OCI-LY3 (cell line): Measurements from ENCODE around the gene ARL6.
"Not testable (repeated sequence)": the region's sequence is repeated elsewhere in the genome, so short reads cannot be mapped to it uniquely, and the experiment has no call there.

Experiments
- H2AFZ ChIP-seq: fragments of 200-600, 300-600 bp; shearing (Covaris generic); 2 replicates; pipeline ENCODE4 v1.6.0; 2014; ENCODE audit warnings: antibody characterized with exemption, low read depth, low read length
- H3K27ac ChIP-seq: fragments of 200-600, 300-600 bp; sonication (generic); 2 replicates; pipeline ENCODE4 v1.5.1; 2014; ENCODE audit warnings: mild to moderate bottlenecking, low read length, moderate library complexity, mixed read lengths
- H3K27me3 ChIP-seq: fragments of 200-600, 300-600 bp; sonication (generic); 2 replicates; pipeline ENCODE4 v1.6.1; 2014; ENCODE audit warnings: low read depth, low read length, mixed read lengths
- H3K36me3 ChIP-seq: fragments of 200-600, 300-600 bp; sonication (generic); replicated peaks from 2 replicates; pipeline ENCODE3; 2014; ENCODE audit warnings: low read depth, low read length, mixed read lengths
- H3K4me1 ChIP-seq: fragments of 300-600, 200-600 bp; sonication (generic); 2 replicates; pipeline ENCODE4 v1.6.1; 2014; ENCODE audit warnings: low read length, mixed read lengths
- H3K4me2 ChIP-seq: fragments of 200-600, 300-600 bp; sonication (generic); 2 replicates; pipeline ENCODE4 v1.6.1; 2014; ENCODE audit warnings: low read length, mixed read lengths
- H3K4me3 ChIP-seq: fragments of 300-600, 200-600 bp; sonication (generic); 2 replicates; pipeline ENCODE4 v1.5.1; 2014; ENCODE audit warnings: antibody characterized with exemption, mild to moderate bottlenecking, low read length, moderate library complexity
- H3K79me2 ChIP-seq: fragments of 300-600, 200-600 bp; shearing (Covaris generic); 2 replicates; pipeline ENCODE4 v1.6.1; 2014; ENCODE audit warnings: mild to moderate bottlenecking, low read length, mixed read lengths
- H3K9ac ChIP-seq: fragments of 300-600, 200-600 bp; shearing (Covaris generic); 2 replicates; pipeline ENCODE4 v1.6.0; 2014; ENCODE audit warnings: mild to moderate bottlenecking, low read length, moderate library complexity
- H3K9me3 ChIP-seq: fragments of 200-600, 300-600 bp; shearing (Covaris generic); 2 replicates; pipeline ENCODE4 v1.6.1; 2014; ENCODE audit warnings: low read length, mixed read lengths; ENCODE audit not compliant: insufficient read depth
- H4K20me1 ChIP-seq: fragments of 200-600, 300-600 bp; sonication (generic); 2 replicates; pipeline ENCODE4 v1.6.1; 2016; ENCODE audit warnings: low read length, mixed read lengths; ENCODE audit not compliant: insufficient read depth
- EZH2phosphoT487 ChIP-seq: fragments of 200-600 bp; shearing (Covaris generic); IDR thresholded peaks from 2 replicates; pipeline ENCODE4 v1.6.1; 2018; ENCODE audit warnings: antibody characterized with exemption, mixed run types, low read depth
- TF ChIP-seq, protein P1 (sequence below): fragments of 200-600, 300-600 bp; sonication (generic); IDR thresholded peaks from 2 replicates; pipeline ENCODE4 v1.5.1; 2014; ENCODE audit warnings: antibody characterized with exemption, low read length, low read depth

The ARL6 gene

DNA sequence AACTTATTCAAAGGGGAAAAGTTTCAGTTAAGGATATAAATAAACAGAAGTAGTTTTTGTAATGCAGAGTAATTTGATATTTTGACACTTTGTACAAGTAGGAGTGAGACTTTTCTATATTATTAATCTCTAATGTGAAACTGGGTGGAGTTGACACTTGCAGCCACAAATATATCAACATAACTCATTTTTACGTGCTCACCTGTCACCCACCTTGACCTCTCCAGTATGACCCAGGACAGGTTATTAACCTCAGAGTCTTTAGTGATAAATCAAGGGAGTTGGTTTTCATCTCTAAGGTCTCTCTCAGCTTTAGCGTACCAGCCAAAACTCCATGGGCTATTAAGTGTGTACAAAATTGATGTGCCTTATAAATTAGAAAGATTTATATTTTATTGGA is 64.6 kb downstream of the ARL6 start:
- Histone ChIP-seq H3K4me3 (no peak overlapping the region), H3K4me1 (no peaks in the 10 kb centered on the region), H3K27me3 (no peaks in the 10 kb centered on the region), H3K27ac (no peak overlapping the region), H2AFZ (no peak overlapping the region), H3K9ac (no peak overlapping the region), H4K20me1 (no peaks in the 10 kb centered on the region; the same call in none of the 2 replicates), H3K36me3 (no peaks in the 10 kb centered on the region), H3K4me2 (no peak overlapping the region), H3K9me3 (no peaks in the 10 kb centered on the region), H3K79me2 (no peaks in the 10 kb centered on the region)
- TF ChIP-seq EZH2phosphoT487, result no peak
- TF ChIP-seq, protein P1, sequence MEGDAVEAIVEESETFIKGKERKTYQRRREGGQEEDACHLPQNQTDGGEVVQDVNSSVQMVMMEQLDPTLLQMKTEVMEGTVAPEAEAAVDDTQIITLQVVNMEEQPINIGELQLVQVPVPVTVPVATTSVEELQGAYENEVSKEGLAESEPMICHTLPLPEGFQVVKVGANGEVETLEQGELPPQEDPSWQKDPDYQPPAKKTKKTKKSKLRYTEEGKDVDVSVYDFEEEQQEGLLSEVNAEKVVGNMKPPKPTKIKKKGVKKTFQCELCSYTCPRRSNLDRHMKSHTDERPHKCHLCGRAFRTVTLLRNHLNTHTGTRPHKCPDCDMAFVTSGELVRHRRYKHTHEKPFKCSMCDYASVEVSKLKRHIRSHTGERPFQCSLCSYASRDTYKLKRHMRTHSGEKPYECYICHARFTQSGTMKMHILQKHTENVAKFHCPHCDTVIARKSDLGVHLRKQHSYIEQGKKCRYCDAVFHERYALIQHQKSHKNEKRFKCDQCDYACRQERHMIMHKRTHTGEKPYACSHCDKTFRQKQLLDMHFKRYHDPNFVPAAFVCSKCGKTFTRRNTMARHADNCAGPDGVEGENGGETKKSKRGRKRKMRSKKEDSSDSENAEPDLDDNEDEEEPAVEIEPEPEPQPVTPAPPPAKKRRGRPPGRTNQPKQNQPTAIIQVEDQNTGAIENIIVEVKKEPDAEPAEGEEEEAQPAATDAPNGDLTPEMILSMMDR, result no peak

DNA sequence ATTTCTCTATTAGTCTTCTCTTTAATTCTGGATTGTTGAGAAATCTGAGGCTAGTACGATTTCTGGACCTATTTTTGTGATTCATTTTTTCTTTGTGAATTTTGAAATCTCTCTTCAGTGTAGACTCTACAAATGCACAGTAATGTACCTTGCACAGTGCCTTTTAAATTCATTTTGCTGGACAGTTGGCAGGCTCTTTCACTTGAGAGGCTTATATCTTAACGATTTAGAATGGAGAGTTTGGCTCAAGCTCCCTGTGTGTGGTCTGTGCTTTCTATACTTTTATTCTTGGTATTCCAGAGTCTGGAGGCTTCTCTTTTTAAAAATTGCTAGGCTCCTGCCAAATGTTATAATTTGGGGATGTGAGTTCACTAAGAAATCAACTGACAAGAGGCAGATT is 66.1 kb downstream of the ARL6 start:
- Histone ChIP-seq H3K79me2 (no peaks in the 10 kb centered on the region), H4K20me1 (no peaks in the 10 kb centered on the region), H3K4me2 (no peak overlapping the region), H3K27ac (no peak overlapping the region), H3K9ac (no peak overlapping the region), H3K4me3 (no peak overlapping the region), H3K27me3 (no peaks in the 10 kb centered on the region), H3K4me1 (no peaks in the 10 kb centered on the region), H3K36me3 (no peaks in the 10 kb centered on the region), H2AFZ (no peak overlapping the region), H3K9me3 (no peaks in the 10 kb centered on the region)
- TF ChIP-seq, protein P1, result no peak
- TF ChIP-seq EZH2phosphoT487, result no peak

DNA sequence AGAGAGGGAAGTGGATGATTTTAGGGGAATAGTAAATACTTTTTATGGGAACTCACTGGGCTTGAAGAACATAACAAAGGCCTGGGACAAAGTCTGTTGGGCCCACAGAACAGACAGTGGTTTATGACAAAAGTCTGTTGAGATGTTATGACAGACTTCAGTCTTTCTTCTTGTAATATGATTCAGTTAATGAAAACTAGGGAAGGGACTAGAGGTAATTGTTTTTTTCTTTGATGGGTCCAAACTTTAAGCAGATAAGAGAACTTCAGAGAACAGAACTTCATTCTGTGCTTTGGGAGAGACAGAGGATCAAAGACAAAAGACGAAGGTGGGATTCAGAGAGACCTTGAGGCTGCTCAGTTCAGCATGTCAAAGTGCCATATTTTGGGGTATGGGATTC is 66.6 kb downstream of the ARL6 start:
- Histone ChIP-seq H3K79me2 (no peaks in the 10 kb centered on the region), H3K9me3 (no peaks in the 10 kb centered on the region), H3K4me1 (no peaks in the 10 kb centered on the region)

DNA sequence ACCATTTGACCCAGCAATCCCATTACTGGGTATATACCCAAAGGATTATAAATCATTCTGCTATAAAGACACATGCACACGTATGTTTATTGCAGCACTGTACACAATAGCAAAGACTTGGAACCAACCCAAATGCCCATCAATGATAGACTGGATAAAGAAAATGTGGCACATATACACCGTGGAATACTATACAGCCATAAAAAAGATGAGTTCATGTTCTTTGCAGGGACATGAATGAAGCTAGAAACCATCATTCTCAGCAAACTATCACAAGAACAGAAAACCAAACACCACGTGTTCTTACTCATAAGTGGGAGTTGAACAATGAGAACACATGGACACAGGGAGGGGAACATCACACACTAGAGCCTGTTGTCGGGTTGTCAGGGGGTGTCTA is 68.6 kb downstream of the ARL6 start:
- not testable (repeated sequence) for H3K4me1 ChIP-seq, H3K27me3 ChIP-seq, H3K4me2 ChIP-seq, H3K9ac ChIP-seq, H4K20me1 ChIP-seq, H3K79me2 ChIP-seq, H3K36me3 ChIP-seq, H3K27ac ChIP-seq, H2AFZ ChIP-seq, H3K9me3 ChIP-seq, H3K4me3 ChIP-seq

More for the DNA sequence above, 66.6 kb downstream of the ARL6 start:
- no peaks in the 10 kb centered on the region for H3K36me3 ChIP-seq
- no peak overlapping the region for H3K27ac ChIP-seq
- H3K4me3 ChIP-seq, result no peak overlapping the region
- H4K20me1 ChIP-seq, result no peaks in the 10 kb centered on the region
- TF ChIP-seq, protein P1, result no peak
- TF ChIP-seq EZH2phosphoT487, result no peak
- H3K27me3 ChIP-seq, result no peaks in the 10 kb centered on the region
- H2AFZ ChIP-seq, result no peak overlapping the region
- no peak overlapping the region for H3K9ac ChIP-seq
- no peak overlapping the region for H3K4me2 ChIP-seq

DNA sequence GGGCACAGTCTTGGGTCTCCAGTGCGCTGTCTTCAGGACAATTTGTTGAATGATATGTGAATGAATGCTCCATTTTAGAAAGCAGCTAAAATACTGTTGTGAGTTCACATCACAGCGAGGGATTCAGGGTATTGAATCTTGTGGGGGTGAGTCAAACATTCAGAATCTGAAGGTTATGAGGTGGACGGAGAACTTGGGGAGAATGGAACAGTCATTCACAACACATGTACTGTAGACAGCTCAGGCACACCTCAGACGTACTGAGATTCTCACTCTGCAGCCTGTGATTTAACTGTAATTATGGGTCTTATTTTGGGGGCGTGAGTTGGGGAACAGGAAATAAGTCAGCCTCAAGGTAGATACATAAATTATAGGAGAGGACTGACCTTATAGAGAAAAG is 71.2 kb downstream of the ARL6 start:
- Histone ChIP-seq H2AFZ (no peak overlapping the region), H4K20me1 (no peaks in the 10 kb centered on the region), H3K9ac (no peak overlapping the region), H3K27ac (no peak overlapping the region), H3K4me1 (no peaks in the 10 kb centered on the region), H3K4me2 (no peak overlapping the region), H3K79me2 (no peaks in the 10 kb centered on the region), H3K9me3 (no peaks in the 10 kb centered on the region), H3K36me3 (no peaks in the 10 kb centered on the region), H3K27me3 (no peaks in the 10 kb centered on the region), H3K4me3 (no peak overlapping the region)
- TF ChIP-seq, protein P1, result no peak
- TF ChIP-seq EZH2phosphoT487, result no peak
